Measurements from ENCODE around the gene ISCA2. TPM values are rescaled to one million over a fixed set of nuclear protein-coding genes. Genes with fewer than 3 reads are reported as not detected.

The ISCA2 gene
- polyA plus RNA-seq, 3 donors: 39.4 to 43.0 (median 42.7) TPM

DNA sequence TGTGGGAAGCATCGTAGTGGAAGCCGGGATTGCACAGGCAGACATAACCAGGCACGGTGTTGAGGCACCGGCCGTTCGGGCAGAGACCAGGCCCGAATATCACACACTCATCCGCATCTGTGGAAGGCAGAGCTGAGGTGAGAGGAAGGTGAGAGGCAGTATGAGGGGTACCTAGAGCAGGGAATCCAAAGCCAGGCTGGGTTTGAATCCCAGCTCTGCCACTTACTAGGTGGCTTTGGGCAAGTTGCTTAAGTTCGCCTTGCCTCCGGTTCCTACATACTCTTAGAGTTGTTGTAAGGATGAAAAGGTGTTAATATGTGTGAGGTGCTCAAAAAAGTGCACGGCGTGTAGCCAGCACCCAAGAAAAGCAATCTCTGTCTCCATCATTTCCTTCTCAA, 10.4 kb downstream of the ISCA2 start:
- DNase-seq (ENCODE audit: extremely low read depth in 1 of 11, low read depth in 9 of 11, low spot score in 4 of 11): no peak

DNA sequence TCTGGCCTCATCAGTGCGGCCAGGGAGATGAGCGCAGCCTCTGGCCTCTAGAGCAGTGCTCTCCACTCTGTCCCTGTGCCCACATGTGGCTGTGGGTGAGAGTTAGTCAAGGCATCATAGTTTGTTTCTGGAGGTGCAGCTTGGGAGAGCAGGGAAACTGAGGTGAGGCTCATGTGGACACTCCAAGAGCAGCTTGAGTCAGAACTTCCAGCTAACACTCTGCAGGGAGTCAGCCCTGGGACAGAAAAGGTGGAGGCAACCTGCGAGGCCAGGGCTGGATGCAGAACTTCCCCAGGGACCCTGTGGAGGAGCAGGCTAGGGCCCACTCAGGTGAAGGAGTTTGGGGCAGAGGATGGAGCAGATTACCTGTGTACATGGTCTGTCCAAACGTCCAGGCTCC, 10.8 kb downstream of the ISCA2 start:
- no peak for DNase-seq (ENCODE audit: extremely low read depth in 1 of 11, low read depth in 9 of 11, low spot score in 4 of 11)

- DNase-seq (ENCODE audit: extremely low read depth in 1 of 11, low read depth in 9 of 11, low spot score in 4 of 11): no peak
Observed at GRCh38 chr14:74504874-74505720, 11.5 kb downstream of the ISCA2 start.

DNA sequence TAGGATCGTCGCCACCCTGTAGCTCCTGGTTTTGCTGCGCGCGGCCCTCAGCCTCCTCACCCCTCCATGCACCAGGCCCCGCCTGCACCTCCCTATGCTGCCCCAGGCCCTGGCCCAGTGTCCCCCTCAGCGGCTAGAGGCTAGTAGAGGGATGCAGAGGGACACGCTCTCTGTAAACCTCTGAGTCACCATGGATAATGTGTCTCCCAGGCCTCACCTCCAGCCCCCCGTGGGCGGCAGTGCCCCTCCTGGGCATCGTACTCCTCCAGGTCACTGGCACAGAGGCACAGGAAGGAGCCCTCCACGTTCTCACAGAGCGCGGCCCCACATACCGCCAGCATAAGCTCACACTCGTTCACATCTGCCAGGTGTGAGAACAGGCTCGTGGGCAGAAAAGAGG, 12.3 kb downstream of the ISCA2 start:
- DNase-seq (ENCODE audit: extremely low read depth in 1 of 11, low read depth in 9 of 11, low spot score in 4 of 11): no peak

GRCh38 chr14:74506411-74506851, 12.9 kb downstream of the ISCA2 start:
- no peak for DNase-seq (ENCODE audit: extremely low read depth in 1 of 11, low read depth in 9 of 11, low spot score in 4 of 11)

GRCh38 chr14:74507085-74507484, 13.5 kb downstream of the ISCA2 start:
- DNase-seq (ENCODE audit: extremely low read depth in 1 of 11, low read depth in 9 of 11, low spot score in 4 of 11): no peak

- no peak for DNase-seq (ENCODE audit: extremely low read depth in 1 of 11, low read depth in 9 of 11, low spot score in 4 of 11)
Observed at GRCh38 chr14:74507840-74508239, 14.3 kb downstream of the ISCA2 start.

GRCh38 chr14:74508292-74508731, 14.7 kb downstream of the ISCA2 start:
- no peak for DNase-seq (ENCODE audit: extremely low read depth in 1 of 11, low read depth in 9 of 11, low spot score in 4 of 11)

- DNase-seq (ENCODE audit: extremely low read depth in 1 of 11, low read depth in 9 of 11, low spot score in 4 of 11): no peak
Observed at GRCh38 chr14:74508844-74509428, 15.4 kb downstream of the ISCA2 start.

DNA sequence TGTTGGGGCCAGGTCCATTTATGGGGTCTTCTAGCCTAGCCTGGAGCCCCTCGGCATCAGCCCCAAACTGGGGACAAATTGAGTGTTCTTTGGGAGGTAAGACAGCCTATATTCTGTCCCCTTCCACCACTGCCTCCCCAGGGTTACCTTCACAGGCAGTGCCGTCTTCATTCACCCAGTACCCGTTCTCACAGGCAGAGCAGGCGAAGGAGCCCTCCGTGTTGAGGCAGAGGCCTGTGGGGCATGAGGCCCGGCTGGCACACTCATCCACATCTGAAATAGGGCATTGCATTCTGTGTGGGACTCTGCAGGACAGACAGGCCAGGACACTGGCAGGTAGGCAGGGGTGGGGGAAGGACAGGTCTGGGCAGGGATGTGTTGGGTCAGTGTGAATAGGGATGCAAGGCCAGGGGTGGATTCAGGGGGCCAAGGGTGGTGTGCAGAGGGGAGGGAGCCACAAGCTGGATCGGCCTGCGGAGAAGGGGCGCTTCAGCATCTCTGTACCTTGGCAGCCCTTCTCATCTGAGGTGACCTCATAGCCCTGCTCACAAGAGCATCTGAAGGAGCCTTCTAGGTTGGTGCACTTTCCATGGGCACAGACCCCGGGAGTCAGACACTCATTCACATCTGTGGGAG, 16.1 kb downstream of the ISCA2 start:
- no peak for DNase-seq (ENCODE audit: extremely low read depth in 1 of 11, low read depth in 9 of 11, low spot score in 4 of 11)

GRCh38 chr14:74510223-74510931, 16.8 kb downstream of the ISCA2 start:
- DNase-seq (ENCODE audit: extremely low read depth in 1 of 11, low read depth in 9 of 11, low spot score in 4 of 11): no peak

GRCh38 chr14:74510959-74511409, 17.4 kb downstream of the ISCA2 start:
- DNase-seq (ENCODE audit: extremely low read depth in 1 of 11, low read depth in 9 of 11, low spot score in 4 of 11): no peak

- no peak for DNase-seq (ENCODE audit: extremely low read depth in 1 of 11, low read depth in 9 of 11, low spot score in 4 of 11)
Observed at GRCh38 chr14:74511966-74512830, 18.6 kb downstream of the ISCA2 start.

DNA sequence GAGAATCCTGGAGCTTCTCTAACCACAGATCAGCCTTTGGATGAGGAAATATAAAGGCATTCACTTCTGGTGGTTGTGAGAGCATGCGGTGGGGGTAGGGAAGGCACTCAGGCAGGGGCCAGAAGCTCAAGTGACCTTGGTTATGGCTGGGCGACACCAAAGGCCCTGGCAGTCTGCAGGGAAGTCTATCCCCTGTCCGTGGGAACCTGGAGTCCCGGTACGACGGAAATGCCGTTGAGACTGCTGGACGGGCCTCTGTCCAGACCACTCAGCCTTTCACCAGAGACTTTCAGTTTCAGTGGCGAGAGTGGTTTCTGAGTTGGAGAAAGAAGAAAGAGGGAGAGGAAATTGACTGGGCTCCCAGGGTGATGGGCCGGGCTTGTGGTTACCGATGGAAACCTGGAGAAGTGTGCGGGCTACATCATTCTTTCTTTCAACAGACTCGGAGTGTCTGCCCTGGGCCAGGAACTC, 20.9 kb downstream of the ISCA2 start:
- no peak for DNase-seq (ENCODE audit: extremely low read depth in 1 of 11, low read depth in 9 of 11, low spot score in 4 of 11)

- no peak for DNase-seq (ENCODE audit: extremely low read depth in 1 of 11, low read depth in 9 of 11, low spot score in 4 of 11)
Observed at GRCh38 chr14:74515891-74516412, 22.4 kb downstream of the ISCA2 start.

GRCh38 chr14:74516451-74517160, 23.0 kb downstream of the ISCA2 start:
- DNase-seq (ENCODE audit: extremely low read depth in 1 of 11, low read depth in 9 of 11, low spot score in 4 of 11): no peak

GRCh38 chr14:74517731-74518130, 24.2 kb downstream of the ISCA2 start:
- DNase-seq (ENCODE audit: extremely low read depth in 1 of 11, low read depth in 9 of 11, low spot score in 4 of 11): no peak

GRCh38 chr14:74518221-74518620, 24.7 kb downstream of the ISCA2 start:
- no peak for DNase-seq (ENCODE audit: extremely low read depth in 1 of 11, low read depth in 9 of 11, low spot score in 4 of 11)
